ENCODE results near the gene SZT2. TPM values are rescaled to one million over a fixed set of nuclear protein-coding genes. Genes with fewer than 3 reads are reported as not detected.

The SZT2 gene
- total RNA-seq, 3 donors from 2014 or later = 29.1 to 49.2 (median 44.3) TPM

- intact Hi-C loops (cut with DNase I; ENCODE audit: low total_unique reads) = no loop called here
- H3K36me3 ChIP-seq = peaks cover 13% of the 10 kb centered on the region
- H3K4me1 ChIP-seq = no peaks in the 10 kb centered on the region
- H3K27ac ChIP-seq = no peak overlapping the region
- peak in 1 of 2 donors; percentile 5 for DNase-seq (ENCODE audit: low spot score in 2 of 2)
- H3K27me3 ChIP-seq = no peaks in the 10 kb centered on the region
- no peaks in the 10 kb centered on the region for H3K9me3 ChIP-seq
- no peak overlapping the region for H3K4me3 ChIP-seq
- no peak for TF ChIP-seq POLR2AphosphoS5 (IDR thresholded peaks at IDR 0.05)
Observed at GRCh38 chr1:43444151-43444828, 54.6 kb downstream of the SZT2 start.

- DNase-seq (ENCODE audit: low spot score in 2 of 2) = no peak
- H3K27ac ChIP-seq = no peak overlapping the region
- TF ChIP-seq POLR2A (IDR thresholded peaks at IDR 0.05) (no peak), POLR2AphosphoS5 (IDR thresholded peaks at IDR 0.05) (no peak), CTCF (IDR thresholded peaks at IDR 0.05) (no peak)
- H3K27me3 ChIP-seq = no peaks in the 10 kb centered on the region
- H3K36me3 ChIP-seq = peaks cover 13% of the 10 kb centered on the region
- no peak overlapping the region for H3K4me3 ChIP-seq
- H3K4me1 ChIP-seq = no peaks in the 10 kb centered on the region
- H3K9me3 ChIP-seq = no peaks in the 10 kb centered on the region
- intact Hi-C loops (cut with DNase I; ENCODE audit: low total_unique reads) = no loop called here
Observed at GRCh38 chr1:43444836-43445235, 55.1 kb downstream of the SZT2 start.

DNA sequence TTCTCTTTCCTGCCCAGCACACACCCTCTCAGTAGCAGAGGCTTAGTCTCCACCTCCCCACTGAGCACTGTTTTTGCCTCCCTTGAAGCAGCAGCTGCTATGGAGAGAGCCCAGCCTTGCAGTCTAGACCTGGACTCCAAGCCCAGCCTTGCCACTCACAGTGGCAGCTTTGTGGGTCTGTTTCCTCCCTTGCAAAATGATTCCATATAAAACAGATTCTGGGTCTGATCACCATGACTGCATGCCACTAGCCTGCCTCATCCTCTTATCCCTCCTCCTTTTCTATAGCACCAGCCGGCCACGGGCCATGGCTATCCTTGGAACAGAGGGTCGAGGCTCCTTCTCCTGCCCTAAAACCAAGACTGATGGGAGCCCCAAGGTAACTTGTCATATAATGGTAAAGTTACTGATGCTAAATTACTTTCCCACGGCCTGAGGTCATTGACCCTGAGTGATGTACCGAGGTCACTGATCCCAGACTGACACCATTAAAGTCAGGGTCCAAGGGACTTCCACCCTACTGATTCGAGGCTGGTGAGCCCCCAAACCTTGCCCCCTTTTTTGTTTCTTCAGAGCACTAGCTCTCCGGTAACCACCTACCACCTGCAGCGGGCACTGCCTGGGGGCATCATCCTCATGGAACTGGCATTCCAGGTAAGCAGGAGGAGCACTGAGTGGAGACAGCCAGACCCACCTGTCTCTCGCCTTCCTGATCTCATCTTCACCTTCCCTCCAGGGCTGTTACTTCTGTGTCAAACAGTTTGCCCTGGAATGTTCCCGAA is 56.1 kb downstream of the SZT2 start:
- DNase-seq (ENCODE audit: low spot score in 2 of 2) = no peak
- Histone ChIP-seq H3K4me3 (no peak overlapping the region), H3K27me3 (no peaks in the 10 kb centered on the region), H3K9me3 (no peaks in the 10 kb centered on the region), H3K27ac (no peak overlapping the region), H3K36me3 (peaks cover 13% of the 10 kb centered on the region), H3K4me1 (no peaks in the 10 kb centered on the region)
- intact Hi-C loops (cut with DNase I; ENCODE audit: low total_unique reads) = no loop called here
- TF ChIP-seq POLR2A (IDR thresholded peaks at IDR 0.05) (no peak), POLR2AphosphoS5 (IDR thresholded peaks at IDR 0.05) (no peak), CTCF (IDR thresholded peaks at IDR 0.05) (no peak)

- no peaks in the 10 kb centered on the region for H3K27me3 ChIP-seq
- no peak overlapping the region for H3K4me3 ChIP-seq
- no peak overlapping the region for H3K27ac ChIP-seq
- peaks cover 13% of the 10 kb centered on the region for H3K36me3 ChIP-seq
- no peaks in the 10 kb centered on the region for H3K4me1 ChIP-seq
- no peak for DNase-seq (ENCODE audit: low spot score in 2 of 2)
- H3K9me3 ChIP-seq = no peaks in the 10 kb centered on the region
- no peak for TF ChIP-seq POLR2A (IDR thresholded peaks at IDR 0.05)
- no peak for TF ChIP-seq CTCF (IDR thresholded peaks at IDR 0.05)
- no peak for TF ChIP-seq POLR2AphosphoS5 (IDR thresholded peaks at IDR 0.05)
- intact Hi-C loops (cut with DNase I; ENCODE audit: low total_unique reads) = no loop called here
Observed at GRCh38 chr1:43446388-43446740, 56.7 kb downstream of the SZT2 start.

- peaks cover 13% of the 10 kb centered on the region for H3K36me3 ChIP-seq
- DNase-seq (ENCODE audit: low spot score in 2 of 2) = no peak
- H3K27me3 ChIP-seq = no peaks in the 10 kb centered on the region
- H3K27ac ChIP-seq = no peak overlapping the region
- H3K4me3 ChIP-seq = no peak overlapping the region
- intact Hi-C loops (cut with DNase I; ENCODE audit: low total_unique reads) = no loop called here
- no peak for TF ChIP-seq POLR2A (IDR thresholded peaks at IDR 0.05)
- no peak for TF ChIP-seq CTCF (IDR thresholded peaks at IDR 0.05)
- no peak for TF ChIP-seq POLR2AphosphoS5 (IDR thresholded peaks at IDR 0.05)
- H3K4me1 ChIP-seq = no peaks in the 10 kb centered on the region
- H3K9me3 ChIP-seq = no peaks in the 10 kb centered on the region
Observed at GRCh38 chr1:43446881-43447835, 57.5 kb downstream of the SZT2 start.

Data from breast epithelium (tissue), 4 donors.